GM13977 (cell line): ENCODE data around the gene CSRP1.
A peak's percentile ranks its signal among the peaks of the same experiment; 100 is the strongest.

Source experiments
- DNase-seq: peaks from one replicate; pipeline ENCODE4 v3.0.0; 2012; ENCODE audit warnings: low spot score
- in situ Hi-C: fragments of 300-500 bp; cut with MboI; formaldehyde crosslinking; loops from one replicate; pipeline ENCODE4 v1.12.0; 2022; ENCODE audit warnings: low sequenced_read_pairs, low pct_unique_long_range_greater_than_20kb, mixed read lengths, inconsistent platforms; ENCODE audit not compliant: unreplicated experiment
- TF ChIP-seq, protein P1 (sequence below): IDR thresholded peaks from 2 replicates; pipeline ENCODE4 v1.5.1; 2012; ENCODE audit warnings: mild to moderate bottlenecking, control low read depth; ENCODE audit not compliant: insufficient read depth; ENCODE audit errors: extremely low read depth, missing control alignments

CSRP1 gene

GRCh38 chr1:201471772-201472171 is 35.2 kb downstream of the CSRP1 start:
- no peak for DNase-seq
- TF ChIP-seq, protein P1, sequence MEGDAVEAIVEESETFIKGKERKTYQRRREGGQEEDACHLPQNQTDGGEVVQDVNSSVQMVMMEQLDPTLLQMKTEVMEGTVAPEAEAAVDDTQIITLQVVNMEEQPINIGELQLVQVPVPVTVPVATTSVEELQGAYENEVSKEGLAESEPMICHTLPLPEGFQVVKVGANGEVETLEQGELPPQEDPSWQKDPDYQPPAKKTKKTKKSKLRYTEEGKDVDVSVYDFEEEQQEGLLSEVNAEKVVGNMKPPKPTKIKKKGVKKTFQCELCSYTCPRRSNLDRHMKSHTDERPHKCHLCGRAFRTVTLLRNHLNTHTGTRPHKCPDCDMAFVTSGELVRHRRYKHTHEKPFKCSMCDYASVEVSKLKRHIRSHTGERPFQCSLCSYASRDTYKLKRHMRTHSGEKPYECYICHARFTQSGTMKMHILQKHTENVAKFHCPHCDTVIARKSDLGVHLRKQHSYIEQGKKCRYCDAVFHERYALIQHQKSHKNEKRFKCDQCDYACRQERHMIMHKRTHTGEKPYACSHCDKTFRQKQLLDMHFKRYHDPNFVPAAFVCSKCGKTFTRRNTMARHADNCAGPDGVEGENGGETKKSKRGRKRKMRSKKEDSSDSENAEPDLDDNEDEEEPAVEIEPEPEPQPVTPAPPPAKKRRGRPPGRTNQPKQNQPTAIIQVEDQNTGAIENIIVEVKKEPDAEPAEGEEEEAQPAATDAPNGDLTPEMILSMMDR: no peak
- in situ Hi-C loops: no loop called here

GRCh38 chr1:201470581-201470980 is 36.3 kb downstream of the CSRP1 start:
- in situ Hi-C loops: no loop called here
- TF ChIP-seq, protein P1: no peak
- DNase-seq: no peak

DNA sequence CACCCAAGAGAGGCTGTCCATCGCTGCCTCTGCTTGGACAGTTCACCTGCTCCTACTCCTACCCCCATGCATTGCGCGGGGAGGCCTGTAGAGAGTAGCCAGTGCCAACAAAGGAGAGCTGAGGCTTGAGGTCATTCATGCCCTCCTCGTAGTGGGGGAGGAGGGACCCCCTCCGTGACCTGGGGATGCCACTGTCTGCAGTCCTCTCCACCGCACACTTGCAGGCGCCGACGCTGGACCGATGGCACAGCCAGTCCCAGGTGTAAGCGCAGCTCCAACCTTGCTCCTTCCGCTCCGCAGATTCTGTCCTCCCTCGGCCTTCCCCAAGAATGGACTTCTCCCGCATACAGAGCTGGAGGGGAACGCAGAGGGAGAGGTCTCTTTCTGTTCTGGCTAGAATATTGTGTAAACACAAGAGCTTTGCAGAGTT is 37.3 kb downstream of the CSRP1 start:
- TF ChIP-seq, protein P1: no peak
- in situ Hi-C loops: no loop called here
- no peak for DNase-seq

- peak; percentile 90 for DNase-seq
- in situ Hi-C loops: no loop called here
- TF ChIP-seq, protein P1: peak; percentile 26
Observed at GRCh38 chr1:201468844-201469644, 37.9 kb downstream of the CSRP1 start, which contains the start of gene PHLDA3. TSS of gene PHLDA3 (minus strand) at chr1:201469188. CDS start at chr1:201468786, 402 bp downstream.

GRCh38 chr1:201468501-201468843 is 38.5 kb downstream of the CSRP1 start:
- DNase-seq: peak; percentile 64
- in situ Hi-C loops: no loop called here
- TF ChIP-seq, protein P1: no peak

- no peak for DNase-seq
- in situ Hi-C loops: no loop called here
- TF ChIP-seq, protein P1: no peak
Observed at GRCh38 chr1:201466492-201466891, 40.4 kb downstream of the CSRP1 start.
